Measurements from ENCODE around the gene FHOD3. TPM values are rescaled to one million over a fixed set of nuclear protein-coding genes. Genes with fewer than 3 reads are reported as not detected.
"Not testable (repeated sequence)": the region's sequence is repeated elsewhere in the genome, so short reads cannot be mapped to it uniquely, and the experiment has no call there.

The FHOD3 gene
- total RNA-seq, 2 donors from 2014 or later: not detected

DNA sequence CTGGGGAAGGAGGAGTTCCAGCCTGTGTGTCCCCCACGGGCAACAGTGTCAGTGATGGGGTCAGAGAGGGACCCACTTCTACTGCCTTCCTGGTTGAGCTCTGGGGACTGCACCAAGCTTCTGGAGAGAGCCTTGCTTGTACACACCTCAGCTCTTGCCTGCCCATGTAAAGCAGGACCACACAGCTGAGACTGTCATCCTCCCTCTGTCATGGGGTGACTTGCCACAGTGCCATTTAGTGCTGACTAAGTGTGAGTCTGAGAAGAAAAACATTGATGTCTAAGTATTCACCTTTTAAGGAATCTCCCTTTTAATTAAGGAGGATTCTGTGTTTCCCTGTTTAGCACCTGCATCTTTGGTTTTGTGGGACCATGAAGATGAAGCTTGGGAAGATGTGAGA is 159.1 kb downstream of the FHOD3 start:
- H3K36me3 Mint-ChIP-seq: no peaks in the 10 kb centered on the region
- H3K9me3 Mint-ChIP-seq: no peaks in the 10 kb centered on the region
- DNase-seq (ENCODE audit: low spot score in 2 of 2) (no peak), ATAC-seq (no peak)
- no peak overlapping the region for H3K27ac Mint-ChIP-seq

DNA sequence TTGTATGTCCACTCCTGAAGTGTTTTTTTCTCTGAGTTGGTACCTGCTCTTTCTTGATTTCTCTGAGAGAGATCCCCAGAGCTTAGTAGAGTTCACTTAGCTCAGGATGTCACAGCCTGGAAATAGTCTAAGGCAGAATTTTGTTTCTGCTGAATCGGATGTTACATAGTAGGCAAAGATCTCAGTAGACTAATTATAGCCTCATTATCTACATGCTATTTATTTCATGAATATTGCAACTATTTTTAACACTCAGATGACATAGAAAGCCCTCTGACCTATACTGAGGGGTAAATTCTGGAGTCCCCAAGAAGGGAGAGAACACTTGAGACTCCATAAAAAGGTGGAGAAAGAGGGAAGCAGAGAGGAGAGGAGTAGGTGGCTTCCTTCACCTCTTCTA is 160.2 kb downstream of the FHOD3 start:
- ATAC-seq (no peak), DNase-seq (ENCODE audit: low spot score in 2 of 2) (no peak)
- H3K27ac Mint-ChIP-seq: no peak overlapping the region
- H3K36me3 Mint-ChIP-seq: no peaks in the 10 kb centered on the region
- H3K9me3 Mint-ChIP-seq: no peaks in the 10 kb centered on the region

DNA sequence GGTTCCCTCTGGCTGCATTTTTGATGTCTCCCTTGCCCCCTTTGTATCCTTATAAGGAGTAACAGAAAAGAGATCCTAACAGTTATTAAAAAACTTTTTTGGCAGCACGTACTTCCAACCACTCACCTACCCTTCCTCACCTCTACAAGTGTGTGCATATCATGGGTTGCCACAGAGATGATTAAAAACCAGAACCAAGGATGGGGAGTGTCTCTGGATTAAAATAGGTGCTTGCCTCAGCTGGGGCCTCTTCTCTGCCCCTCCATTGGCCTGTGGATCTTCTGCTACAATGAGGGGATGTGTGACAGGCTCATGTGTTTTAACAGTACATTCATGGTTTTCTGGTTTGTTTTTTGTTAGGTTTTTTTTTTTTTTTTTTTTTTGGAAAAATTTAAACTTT is 160.8 kb downstream of the FHOD3 start:
- Mint-ChIP-seq H3K27ac (no peak overlapping the region), H3K36me3 (no peaks in the 10 kb centered on the region), H3K9me3 (no peaks in the 10 kb centered on the region)
- ATAC-seq (no peak), DNase-seq (ENCODE audit: low spot score in 2 of 2) (no peak)

DNA sequence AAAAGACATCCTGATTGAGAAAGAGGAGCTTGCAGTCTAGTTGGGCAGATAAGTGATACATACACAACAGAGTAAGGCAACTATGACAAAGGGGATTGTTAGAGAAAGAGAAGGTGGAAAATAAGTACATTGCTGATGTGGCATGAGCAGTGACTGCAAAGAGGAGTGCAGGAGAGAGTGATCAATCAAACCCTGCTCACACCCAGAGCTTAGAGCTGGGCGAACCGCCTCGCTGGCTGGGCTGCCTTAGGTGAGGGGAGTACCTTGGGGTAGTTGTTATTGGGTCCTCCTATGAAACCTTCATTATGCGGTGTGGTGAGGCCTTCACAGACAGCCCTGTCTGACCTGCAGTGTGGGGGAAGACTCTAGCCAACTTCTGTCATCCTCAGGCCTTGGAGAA is 161.7 kb downstream of the FHOD3 start:
- H3K36me3 Mint-ChIP-seq: no peaks in the 10 kb centered on the region
- ATAC-seq: no peak
- H3K27ac Mint-ChIP-seq: no peak overlapping the region
- no peaks in the 10 kb centered on the region for H3K9me3 Mint-ChIP-seq
- no peak for DNase-seq (ENCODE audit: low spot score in 2 of 2)

DNA sequence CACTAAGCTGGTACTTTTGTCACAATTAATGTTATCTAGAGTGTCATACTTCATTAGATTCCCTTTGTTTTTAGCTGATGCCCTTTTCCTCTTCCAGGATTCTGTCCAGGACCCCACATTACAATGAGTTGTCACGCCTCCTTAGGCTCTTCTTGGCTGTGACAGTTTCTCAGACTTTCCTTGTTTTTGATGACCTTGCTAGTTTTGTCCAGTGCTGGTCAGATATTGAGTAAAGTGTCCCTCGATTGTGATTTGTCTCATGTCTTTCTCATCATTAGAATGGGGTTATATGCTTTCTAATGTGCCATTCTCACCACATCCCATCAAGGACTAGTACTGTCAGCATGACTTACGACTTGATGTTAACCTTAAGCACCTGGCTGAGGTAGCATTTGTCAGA is 162.3 kb downstream of the FHOD3 start:
- no peak for ATAC-seq
- H3K9me3 Mint-ChIP-seq: no peaks in the 10 kb centered on the region

DNA sequence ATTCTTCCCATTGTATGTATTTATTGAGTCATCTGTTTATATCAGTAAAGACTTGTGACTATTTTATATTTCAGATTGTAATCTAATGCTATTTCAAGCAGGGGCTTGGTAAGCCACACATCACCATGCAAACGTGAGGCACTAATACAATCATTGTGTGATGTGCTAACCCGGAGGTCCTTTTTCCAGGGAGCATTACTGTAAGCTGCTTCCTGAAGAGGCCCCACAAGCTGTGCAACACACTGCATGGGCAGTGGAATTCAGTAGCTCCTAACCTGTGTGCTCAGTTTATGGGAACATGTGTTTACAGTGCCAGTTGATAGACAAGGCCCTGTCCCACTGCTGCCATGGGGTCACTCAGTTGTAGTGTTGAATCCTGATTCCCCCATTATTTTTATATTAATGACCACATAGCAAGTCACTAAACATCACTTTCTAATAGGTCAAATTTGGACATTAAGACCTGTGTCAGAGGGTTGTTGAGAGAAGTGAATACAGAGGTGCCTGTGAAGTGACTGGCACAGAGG is 162.9 kb downstream of the FHOD3 start:
- ATAC-seq (no peak), DNase-seq (ENCODE audit: low spot score in 2 of 2) (no peak)
- H3K36me3 Mint-ChIP-seq: no peaks in the 10 kb centered on the region
- no peak overlapping the region for H3K27ac Mint-ChIP-seq
- H3K9me3 Mint-ChIP-seq: no peaks in the 10 kb centered on the region

More for the DNA sequence above, 162.3 kb downstream of the FHOD3 start:
- no peaks in the 10 kb centered on the region for H3K36me3 Mint-ChIP-seq
- no peak for DNase-seq (ENCODE audit: low spot score in 2 of 2)
- no peak overlapping the region for H3K27ac Mint-ChIP-seq

DNA sequence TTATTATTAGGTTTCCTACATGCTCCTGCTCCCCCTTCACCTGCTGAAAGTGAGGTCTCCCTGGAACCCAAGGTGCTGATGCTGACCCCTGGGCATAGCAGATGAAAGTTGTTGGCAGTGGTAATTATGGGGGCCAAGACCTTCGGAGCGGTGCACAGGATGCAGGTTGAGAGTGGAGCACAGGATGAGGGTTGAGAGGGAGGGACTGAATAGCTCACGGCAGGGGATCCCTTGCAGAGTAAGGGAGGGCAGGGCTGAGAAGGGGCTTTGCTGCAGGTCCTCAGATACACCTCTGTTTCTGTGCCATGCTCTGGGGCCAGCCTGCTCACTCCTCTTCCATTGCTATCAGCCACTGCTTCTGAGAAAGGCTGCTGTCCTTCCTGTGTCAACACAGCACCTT is 163.3 kb downstream of the FHOD3 start:
- DNase-seq (ENCODE audit: low spot score in 2 of 2): no peak
- H3K36me3 Mint-ChIP-seq: no peaks in the 10 kb centered on the region
- H3K9me3 Mint-ChIP-seq: no peaks in the 10 kb centered on the region
- ATAC-seq: no peak
- no peak overlapping the region for H3K27ac Mint-ChIP-seq

DNA sequence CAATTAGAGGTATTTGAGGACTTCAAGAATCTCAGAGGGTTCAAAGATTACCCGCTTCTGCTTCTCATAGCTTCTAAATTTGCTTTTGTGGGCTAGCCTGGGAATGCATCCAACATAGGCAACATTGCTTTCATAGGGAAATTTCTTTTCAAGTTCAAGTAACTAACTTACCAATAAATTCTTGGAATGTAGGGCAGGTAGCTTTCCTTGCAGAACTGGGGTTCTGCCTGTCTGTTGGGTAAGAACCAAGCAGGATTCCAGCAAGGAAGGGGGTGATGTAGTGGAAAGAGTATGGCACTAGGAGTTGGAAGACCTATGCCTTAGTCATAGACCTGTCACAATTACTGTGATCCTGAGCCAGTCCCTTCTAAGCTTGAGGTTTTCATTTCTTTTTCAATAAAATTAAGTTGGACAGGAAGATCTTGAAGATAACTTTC is 164.1 kb downstream of the FHOD3 start:
- no peak overlapping the region for H3K27ac Mint-ChIP-seq
- ATAC-seq (no peak), DNase-seq (ENCODE audit: low spot score in 2 of 2) (no peak)
- H3K36me3 Mint-ChIP-seq: no peaks in the 10 kb centered on the region
- no peaks in the 10 kb centered on the region for H3K9me3 Mint-ChIP-seq

DNA sequence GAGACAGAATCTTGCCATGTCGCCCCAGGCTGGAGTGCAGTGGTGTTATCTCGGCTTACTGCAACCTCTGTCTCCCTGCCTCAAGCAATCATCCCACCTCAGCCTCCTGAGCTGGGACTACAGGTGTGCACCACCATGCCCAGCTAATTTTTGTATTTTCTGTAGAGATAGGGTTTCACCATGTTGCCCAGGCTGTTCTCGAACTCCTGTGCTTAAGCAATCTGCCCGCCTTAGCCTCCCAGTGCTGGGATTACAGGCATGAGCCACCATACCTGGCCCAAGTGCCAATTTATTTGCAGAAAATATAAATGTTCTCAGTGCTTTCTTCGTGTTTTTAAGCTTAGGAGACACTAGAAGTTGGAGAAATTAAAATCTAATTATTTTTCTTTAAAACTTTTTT is 166.0 kb downstream of the FHOD3 start:
- not testable (repeated sequence) for H3K36me3 Mint-ChIP-seq; DNase-seq (ENCODE audit: low spot score in 2 of 2); H3K27ac Mint-ChIP-seq; H3K9me3 Mint-ChIP-seq
- ATAC-seq: peak in 1 of 2 donors; percentile 16

DNA sequence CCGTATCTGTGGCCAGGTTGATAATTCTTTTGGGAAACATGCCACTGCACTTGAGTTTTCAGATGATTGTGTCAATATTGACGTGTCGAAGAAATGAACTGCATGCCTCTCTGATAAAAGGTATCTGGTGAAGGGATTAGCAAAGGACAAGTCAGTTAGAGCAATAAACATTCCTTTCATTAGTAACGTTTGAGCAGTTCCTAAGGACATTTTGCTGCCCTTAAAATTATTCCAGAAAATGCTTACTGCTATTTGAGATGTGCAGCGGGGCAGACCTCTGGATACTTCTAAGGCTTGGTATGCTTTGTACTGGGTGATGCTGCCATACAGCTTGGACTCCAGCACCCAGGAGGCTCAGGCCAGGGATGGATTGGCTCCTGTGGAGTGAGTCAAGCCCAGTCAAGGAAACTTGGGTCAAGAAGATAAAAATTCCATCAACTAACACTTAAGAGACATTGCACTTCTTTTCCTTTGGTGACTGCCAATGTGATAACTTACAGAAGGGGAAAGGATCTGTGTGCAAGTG is 166.7 kb downstream of the FHOD3 start:
- ATAC-seq (peak in 1 of 2 donors; percentile 45), DNase-seq (ENCODE audit: low spot score in 2 of 2) (no peak)
- no peak overlapping the region for H3K27ac Mint-ChIP-seq
- no peaks in the 10 kb centered on the region for H3K9me3 Mint-ChIP-seq
- no peaks in the 10 kb centered on the region for H3K36me3 Mint-ChIP-seq

DNA sequence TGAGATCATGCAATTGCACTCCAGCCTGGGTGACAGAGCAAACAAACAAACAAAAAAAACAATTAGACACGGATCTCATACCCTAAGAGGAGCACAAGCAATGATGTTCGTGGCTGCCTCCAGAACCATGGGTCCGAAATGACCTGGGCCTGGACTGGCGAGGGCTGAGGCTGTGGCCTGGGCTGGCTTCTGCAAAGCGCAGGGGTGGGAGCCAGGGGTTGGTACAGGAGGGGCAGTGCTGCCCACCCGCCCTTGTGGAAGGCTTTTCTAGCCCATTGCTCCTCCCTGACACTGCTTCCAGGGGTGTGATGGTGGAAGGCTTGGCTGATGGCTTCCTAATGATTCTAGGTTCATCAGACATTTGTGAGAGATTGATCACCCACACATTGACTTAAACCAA is 167.8 kb downstream of the FHOD3 start:
- no peak overlapping the region for H3K27ac Mint-ChIP-seq
- ATAC-seq (no peak), DNase-seq (ENCODE audit: low spot score in 2 of 2) (no peak)
- no peaks in the 10 kb centered on the region for H3K36me3 Mint-ChIP-seq
- H3K9me3 Mint-ChIP-seq: no peaks in the 10 kb centered on the region

DNA sequence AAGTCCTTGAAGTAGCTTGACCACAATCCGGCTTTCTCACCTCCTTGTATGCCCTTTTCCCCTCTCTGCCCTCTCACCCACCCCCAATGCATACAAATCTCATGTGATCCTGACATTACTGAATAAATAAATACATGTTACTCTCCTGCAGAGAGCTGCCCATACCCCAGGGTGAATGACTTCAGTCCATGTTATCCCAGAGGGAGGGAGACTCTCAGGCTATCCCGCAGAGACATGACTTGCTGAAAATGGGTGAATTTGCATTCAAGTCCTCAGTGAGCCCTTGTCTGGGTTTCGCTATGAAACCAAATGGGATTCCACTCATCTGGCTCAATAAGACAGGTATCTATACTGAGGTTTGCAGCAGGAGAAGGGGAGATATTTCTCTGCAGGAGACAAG is 168.5 kb downstream of the FHOD3 start:
- Mint-ChIP-seq H3K36me3 (no peaks in the 10 kb centered on the region), H3K27ac (no peak overlapping the region), H3K9me3 (no peaks in the 10 kb centered on the region)
- DNase-seq (ENCODE audit: low spot score in 2 of 2) (no peak), ATAC-seq (no peak)

DNA sequence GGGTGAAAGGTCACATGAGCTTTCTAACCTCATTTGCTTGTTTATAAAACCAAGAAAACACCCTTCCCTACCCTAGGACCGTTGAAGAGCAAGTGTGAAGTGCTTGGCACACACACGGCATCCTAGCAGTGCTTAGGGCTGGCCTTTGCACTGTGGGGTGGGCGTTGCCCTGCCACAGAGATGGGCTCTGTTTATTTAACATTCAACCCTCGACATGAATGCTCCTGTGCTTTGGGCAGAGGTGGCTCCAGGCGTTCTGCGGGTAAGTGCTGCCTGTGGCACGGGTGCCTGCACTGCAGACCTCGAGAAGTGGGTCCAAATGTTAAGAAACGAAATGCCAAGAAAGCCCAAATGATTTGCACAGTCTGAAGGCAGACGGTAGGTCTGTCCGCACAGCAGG is 170.1 kb downstream of the FHOD3 start:
- H3K36me3 Mint-ChIP-seq: no peaks in the 10 kb centered on the region
- no peaks in the 10 kb centered on the region for H3K9me3 Mint-ChIP-seq
- H3K27ac Mint-ChIP-seq: no peak overlapping the region
- DNase-seq (ENCODE audit: low spot score in 2 of 2): no peak
- ATAC-seq: no peak

DNA sequence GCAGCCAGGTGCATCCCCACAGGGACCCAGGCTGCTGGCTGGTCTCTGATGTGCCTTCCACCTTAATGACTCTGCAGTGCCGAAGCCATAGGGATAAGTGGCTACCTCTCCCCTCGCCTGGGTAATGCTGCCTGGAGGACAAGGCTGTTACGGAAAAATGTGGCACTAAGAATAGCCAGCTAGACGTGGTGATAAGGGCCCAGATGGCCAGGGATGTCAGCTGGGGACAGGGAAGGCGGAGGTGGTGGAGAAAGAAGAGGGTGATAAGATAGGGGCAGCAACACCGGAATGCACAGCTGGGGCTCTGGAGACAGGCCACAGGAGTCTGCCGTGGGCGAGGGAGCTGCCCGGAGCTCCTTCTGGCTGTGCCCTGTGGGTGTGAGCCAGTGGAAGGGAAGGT is 170.6 kb downstream of the FHOD3 start:
- Mint-ChIP-seq H3K27ac (no peak overlapping the region), H3K9me3 (no peaks in the 10 kb centered on the region), H3K36me3 (no peaks in the 10 kb centered on the region)
- DNase-seq (ENCODE audit: low spot score in 2 of 2): no peak
- no peak for ATAC-seq

DNA sequence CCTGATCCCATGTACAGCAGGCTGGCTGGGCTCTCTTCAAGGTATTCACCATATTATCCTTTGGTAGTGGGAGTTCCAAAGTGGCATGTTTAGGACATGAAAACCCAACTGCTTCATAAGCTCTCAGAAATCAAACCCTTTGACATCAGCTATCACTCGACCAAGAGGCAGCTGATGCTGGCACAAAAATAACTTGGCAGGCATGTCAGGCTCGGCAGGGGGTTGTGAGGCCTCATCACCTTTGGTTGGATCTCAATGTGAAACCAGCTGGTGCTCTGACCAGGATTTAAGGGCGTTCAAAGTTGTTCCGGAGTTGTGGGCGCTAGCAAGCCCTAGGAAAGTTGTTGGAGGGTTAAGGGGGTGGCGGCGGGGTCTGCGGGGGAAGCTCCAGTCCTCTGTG is 171.9 kb downstream of the FHOD3 start:
- no peak for ATAC-seq
- Mint-ChIP-seq H3K9me3 (no peaks in the 10 kb centered on the region), H3K27ac (no peak overlapping the region), H3K36me3 (no peaks in the 10 kb centered on the region)
- no peak for DNase-seq (ENCODE audit: low spot score in 2 of 2)

DNA sequence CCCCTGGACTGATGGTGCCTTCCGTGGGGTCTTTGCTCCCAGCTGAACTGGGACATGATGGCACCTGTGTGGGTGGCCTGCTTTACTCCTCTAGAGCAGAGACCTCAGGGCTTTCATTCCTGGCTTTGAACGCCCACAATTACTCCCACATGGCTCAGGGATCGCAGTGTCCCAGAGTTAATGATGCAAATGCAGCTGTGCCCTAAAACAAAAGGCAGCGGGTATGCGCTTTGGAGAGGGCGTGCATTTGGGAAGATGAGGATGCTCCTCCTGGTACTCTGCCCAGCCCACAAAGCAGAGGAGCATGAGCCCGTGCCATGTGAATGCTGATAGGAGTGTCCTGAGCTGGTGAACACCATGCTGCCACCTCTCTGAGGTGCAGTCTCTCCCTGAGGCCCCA is 173.4 kb downstream of the FHOD3 start:
- H3K36me3 Mint-ChIP-seq: no peaks in the 10 kb centered on the region
- no peak overlapping the region for H3K27ac Mint-ChIP-seq
- no peak for DNase-seq (ENCODE audit: low spot score in 2 of 2)
- ATAC-seq: no peak
- H3K9me3 Mint-ChIP-seq: no peaks in the 10 kb centered on the region

DNA sequence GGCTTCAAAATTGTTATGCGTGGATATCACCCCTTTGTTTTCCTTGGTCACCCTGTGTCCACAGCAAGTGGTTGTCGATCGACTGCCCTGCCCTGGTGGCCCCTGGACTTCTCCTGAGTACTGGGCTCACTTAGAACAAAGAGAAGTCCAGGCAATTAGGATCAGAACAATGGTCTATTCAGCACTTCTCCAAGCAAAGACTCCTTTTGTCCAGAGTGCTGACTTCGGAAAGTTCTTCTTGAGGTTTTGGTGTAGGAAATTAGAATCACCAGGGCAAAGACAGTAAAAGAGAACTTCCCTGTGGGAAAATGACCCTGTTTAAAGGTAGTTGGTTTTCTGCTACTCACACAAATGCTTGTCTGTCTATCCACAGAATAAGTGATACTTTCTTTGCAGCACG is 173.9 kb downstream of the FHOD3 start:
- Mint-ChIP-seq H3K36me3 (no peaks in the 10 kb centered on the region), H3K27ac (no peak overlapping the region), H3K9me3 (no peaks in the 10 kb centered on the region)
- ATAC-seq: no peak
- DNase-seq (ENCODE audit: low spot score in 2 of 2): no peak

DNA sequence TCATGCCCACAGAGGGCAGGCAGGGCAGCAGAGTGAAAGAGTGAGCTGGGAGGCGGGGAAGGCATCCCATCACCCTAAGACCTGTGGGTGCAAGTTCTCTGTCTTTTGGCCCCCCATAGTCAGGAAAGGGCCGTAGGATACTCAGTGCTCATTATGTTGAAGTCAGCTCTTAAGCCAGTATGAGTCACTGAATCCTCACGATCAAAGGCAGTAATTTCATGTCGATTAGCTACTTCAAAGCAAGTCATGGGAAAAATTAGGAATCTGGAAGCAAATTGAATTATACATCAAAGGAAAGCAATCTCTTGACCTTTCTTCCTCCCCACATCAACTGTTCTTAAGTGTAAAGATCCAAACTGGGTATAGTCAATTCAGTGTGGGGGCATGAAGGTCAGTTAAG is 178.9 kb downstream of the FHOD3 start:
- no peaks in the 10 kb centered on the region for H3K36me3 Mint-ChIP-seq
- ATAC-seq: no peak
- DNase-seq (ENCODE audit: low spot score in 2 of 2): no peak

DNA sequence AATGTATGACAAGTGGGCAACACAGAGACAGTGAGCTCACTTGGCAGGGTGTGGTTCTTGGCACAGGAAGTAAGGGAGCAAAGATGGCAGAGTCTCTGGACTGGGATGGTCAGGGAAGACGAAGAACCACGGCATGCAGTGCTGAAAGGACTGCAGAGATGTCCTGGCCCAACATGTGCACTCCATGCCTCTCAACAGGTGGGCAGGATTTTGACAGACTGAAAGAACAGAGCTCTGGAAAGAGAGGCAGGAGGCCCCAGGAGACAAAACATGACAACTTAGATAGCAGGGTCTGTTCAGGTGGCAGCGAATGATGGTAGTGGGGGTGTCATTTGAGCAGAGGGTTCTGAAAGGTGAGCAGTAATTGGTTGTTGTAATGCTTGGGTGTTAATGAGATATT is 180.3 kb downstream of the FHOD3 start:
- ATAC-seq (no peak), DNase-seq (ENCODE audit: low spot score in 2 of 2) (no peak)
- H3K36me3 Mint-ChIP-seq: no peaks in the 10 kb centered on the region
- H3K9me3 Mint-ChIP-seq: no peaks in the 10 kb centered on the region
- no peak overlapping the region for H3K27ac Mint-ChIP-seq

More for the DNA sequence above, 178.9 kb downstream of the FHOD3 start:
- no peaks in the 10 kb centered on the region for H3K9me3 Mint-ChIP-seq
- H3K27ac Mint-ChIP-seq: no peak overlapping the region
